ENCODE measurements around the gene AZGP1. TPM values are rescaled to one million over a fixed set of nuclear protein-coding genes. Genes with fewer than 3 reads are reported as not detected.

AZGP1 gene
- total and polyA plus RNA-seq, 2 of the 13 experiments (the other 11 are each of a cell fraction or from before 2014, with no cell fraction given), result 93.8 to 229 TPM

DNA sequence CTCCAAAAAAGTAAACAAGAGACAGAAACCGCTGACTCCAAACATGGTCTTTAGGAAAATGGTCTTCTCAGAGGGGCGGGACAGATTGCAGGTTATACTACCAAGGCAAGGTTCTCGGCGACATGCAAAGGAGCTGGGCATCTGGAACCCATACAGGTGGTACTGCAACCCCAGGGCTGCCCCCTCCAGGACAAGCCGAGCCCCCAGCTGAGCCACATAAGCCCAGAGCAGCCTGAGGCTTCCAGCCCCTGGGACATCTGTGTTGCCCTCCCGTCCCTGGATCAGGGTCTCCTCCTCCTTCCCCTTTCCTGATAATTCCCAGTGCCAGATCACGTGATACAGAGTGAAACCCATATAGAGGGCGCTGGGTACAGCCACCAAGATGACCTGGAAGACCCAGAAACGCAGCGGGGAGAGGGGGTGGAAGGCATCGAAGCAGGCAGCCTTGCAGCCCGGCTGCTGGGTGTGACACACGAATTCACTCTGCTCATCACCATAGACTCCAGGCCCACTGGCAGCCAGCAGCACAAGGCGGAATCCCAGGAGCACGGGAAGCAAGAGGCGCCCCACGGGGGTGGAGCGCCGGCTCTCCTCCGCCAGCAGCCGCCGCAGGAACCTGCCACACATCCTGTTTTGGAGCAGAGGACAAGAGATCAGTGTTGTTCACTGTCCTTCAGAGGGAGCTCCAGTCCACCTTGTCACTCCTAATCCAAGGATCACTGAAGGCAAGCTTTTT, 46.7 kb downstream of the AZGP1 start, which contains the start of gene GJC3 (continued):
- TF ChIP-seq, protein P1, sequence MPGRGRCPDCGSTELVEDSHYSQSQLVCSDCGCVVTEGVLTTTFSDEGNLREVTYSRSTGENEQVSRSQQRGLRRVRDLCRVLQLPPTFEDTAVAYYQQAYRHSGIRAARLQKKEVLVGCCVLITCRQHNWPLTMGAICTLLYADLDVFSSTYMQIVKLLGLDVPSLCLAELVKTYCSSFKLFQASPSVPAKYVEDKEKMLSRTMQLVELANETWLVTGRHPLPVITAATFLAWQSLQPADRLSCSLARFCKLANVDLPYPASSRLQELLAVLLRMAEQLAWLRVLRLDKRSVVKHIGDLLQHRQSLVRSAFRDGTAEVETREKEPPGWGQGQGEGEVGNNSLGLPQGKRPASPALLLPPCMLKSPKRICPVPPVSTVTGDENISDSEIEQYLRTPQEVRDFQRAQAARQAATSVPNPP (CRISPR knock-in tag; IDR thresholded peaks at IDR 0.05), result no peak
- TF ChIP-seq RAD21 (CRISPR knock-in tag; IDR thresholded peaks at IDR 0.05) (peak; percentile 63; the same call in 1 of the 2 replicates), PHF21A (CRISPR knock-in tag; IDR thresholded peaks at IDR 0.05) (no peak), NFKB2 (CRISPR knock-in tag; IDR thresholded peaks at IDR 0.05; ENCODE audit: borderline replicate concordance) (peak; percentile 53; the same call in 1 of the 2 replicates), CAMTA2 (CRISPR knock-in tag; IDR thresholded peaks at IDR 0.05; ENCODE audit: borderline replicate concordance) (no peak), ISL2 (CRISPR knock-in tag; IDR thresholded peaks at IDR 0.05) (no peak), STAG1 (CRISPR knock-in tag; IDR thresholded peaks at IDR 0.05) (peak; percentile 65), ZNF263 (CRISPR knock-in tag; IDR thresholded peaks at IDR 0.05) (no peak), RNF2 (conservative IDR thresholded peaks at IDR 0.05; ENCODE audit: low read depth) (no peak), NR2F2 (IDR thresholded peaks at IDR 0.05; ENCODE audit: borderline replicate concordance, low read depth) (no peak), ZSCAN25 (CRISPR knock-in tag; IDR thresholded peaks at IDR 0.05) (no peak), POLR2G (IDR thresholded peaks at IDR 0.05; ENCODE audit: low read depth, low read length) (peak; percentile 66), MEIS2 (CRISPR knock-in tag; IDR thresholded peaks at IDR 0.05) (no peak), ZNF674 (CRISPR knock-in tag; IDR thresholded peaks at IDR 0.05; ENCODE audit: low read depth) (no peak), TAF15 (IDR thresholded peaks at IDR 0.05; ENCODE audit: low read depth, low read length, poor library complexity, severe bottlenecking) (no peak), PAF1 (CRISPR knock-in tag; IDR thresholded peaks at IDR 0.05) (no peak), ZNF205 (CRISPR knock-in tag; IDR thresholded peaks at IDR 0.05) (no peak), EED (CRISPR knock-in tag; IDR thresholded peaks at IDR 0.05) (0 out of 2 replicates have a peak, but pooled peaks have one; percentile 34), HHEX (CRISPR knock-in tag; IDR thresholded peaks at IDR 0.05) (no peak)
- TF ChIP-seq, protein P2, sequence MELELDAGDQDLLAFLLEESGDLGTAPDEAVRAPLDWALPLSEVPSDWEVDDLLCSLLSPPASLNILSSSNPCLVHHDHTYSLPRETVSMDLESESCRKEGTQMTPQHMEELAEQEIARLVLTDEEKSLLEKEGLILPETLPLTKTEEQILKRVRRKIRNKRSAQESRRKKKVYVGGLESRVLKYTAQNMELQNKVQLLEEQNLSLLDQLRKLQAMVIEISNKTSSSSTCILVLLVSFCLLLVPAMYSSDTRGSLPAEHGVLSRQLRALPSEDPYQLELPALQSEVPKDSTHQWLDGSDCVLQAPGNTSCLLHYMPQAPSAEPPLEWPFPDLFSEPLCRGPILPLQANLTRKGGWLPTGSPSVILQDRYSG (CRISPR knock-in tag; IDR thresholded peaks at IDR 0.05), result no peak
- TF ChIP-seq, protein P3, sequence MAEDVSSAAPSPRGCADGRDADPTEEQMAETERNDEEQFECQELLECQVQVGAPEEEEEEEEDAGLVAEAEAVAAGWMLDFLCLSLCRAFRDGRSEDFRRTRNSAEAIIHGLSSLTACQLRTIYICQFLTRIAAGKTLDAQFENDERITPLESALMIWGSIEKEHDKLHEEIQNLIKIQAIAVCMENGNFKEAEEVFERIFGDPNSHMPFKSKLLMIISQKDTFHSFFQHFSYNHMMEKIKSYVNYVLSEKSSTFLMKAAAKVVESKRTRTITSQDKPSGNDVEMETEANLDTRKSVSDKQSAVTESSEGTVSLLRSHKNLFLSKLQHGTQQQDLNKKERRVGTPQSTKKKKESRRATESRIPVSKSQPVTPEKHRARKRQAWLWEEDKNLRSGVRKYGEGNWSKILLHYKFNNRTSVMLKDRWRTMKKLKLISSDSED (CRISPR knock-in tag; IDR thresholded peaks at IDR 0.05), result no peak
- TF ChIP-seq, protein P4, sequence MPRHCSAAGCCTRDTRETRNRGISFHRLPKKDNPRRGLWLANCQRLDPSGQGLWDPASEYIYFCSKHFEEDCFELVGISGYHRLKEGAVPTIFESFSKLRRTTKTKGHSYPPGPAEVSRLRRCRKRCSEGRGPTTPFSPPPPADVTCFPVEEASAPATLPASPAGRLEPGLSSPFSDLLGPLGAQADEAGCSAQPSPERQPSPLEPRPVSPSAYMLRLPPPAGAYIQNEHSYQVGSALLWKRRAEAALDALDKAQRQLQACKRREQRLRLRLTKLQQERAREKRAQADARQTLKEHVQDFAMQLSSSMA (CRISPR knock-in tag; IDR thresholded peaks at IDR 0.05), result peak; percentile 73; the same call in 1 of the 2 replicates
- TF ChIP-seq, protein P5, sequence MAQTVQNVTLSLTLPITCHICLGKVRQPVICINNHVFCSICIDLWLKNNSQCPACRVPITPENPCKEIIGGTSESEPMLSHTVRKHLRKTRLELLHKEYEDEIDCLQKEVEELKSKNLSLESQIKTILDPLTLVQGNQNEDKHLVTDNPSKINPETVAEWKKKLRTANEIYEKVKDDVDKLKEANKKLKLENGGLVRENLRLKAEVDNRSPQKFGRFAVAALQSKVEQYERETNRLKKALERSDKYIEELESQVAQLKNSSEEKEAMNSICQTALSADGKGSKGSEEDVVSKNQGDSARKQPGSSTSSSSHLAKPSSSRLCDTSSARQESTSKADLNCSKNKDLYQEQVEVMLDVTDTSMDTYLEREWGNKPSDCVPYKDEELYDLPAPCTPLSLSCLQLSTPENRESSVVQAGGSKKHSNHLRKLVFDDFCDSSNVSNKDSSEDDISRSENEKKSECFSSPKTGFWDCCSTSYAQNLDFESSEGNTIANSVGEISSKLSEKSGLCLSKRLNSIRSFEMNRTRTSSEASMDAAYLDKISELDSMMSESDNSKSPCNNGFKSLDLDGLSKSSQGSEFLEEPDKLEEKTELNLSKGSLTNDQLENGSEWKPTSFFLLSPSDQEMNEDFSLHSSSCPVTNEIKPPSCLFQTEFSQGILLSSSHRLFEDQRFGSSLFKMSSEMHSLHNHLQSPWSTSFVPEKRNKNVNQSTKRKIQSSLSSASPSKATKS (CRISPR knock-in tag; IDR thresholded peaks at IDR 0.05), result no peak
- TF ChIP-seq, protein P6, sequence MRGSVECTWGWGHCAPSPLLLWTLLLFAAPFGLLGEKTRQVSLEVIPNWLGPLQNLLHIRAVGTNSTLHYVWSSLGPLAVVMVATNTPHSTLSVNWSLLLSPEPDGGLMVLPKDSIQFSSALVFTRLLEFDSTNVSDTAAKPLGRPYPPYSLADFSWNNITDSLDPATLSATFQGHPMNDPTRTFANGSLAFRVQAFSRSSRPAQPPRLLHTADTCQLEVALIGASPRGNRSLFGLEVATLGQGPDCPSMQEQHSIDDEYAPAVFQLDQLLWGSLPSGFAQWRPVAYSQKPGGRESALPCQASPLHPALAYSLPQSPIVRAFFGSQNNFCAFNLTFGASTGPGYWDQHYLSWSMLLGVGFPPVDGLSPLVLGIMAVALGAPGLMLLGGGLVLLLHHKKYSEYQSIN (CRISPR knock-in tag; IDR thresholded peaks at IDR 0.05; ENCODE audit: borderline replicate concordance), result no peak

Data from HepG2 (cell line).